Measurements from ENCODE around the gene FKBP8. TPM values are rescaled to one million over a fixed set of nuclear protein-coding genes. Genes with fewer than 3 reads are reported as not detected.

Gene FKBP8
- total RNA-seq, 1 experiment from 2014 or later: 261 TPM

GRCh38 chr19:18483119-18483890 is 60.1 kb downstream of the FKBP8 start:
- no TSS peak for BruUV-seq (replicated peaks)
- ATAC-seq (no peak), DNase-seq (ENCODE audit: low read depth, low spot score) (no peak)
- Histone ChIP-seq H3K4me3 (replicated peaks in 1 of 2; ENCODE audit: low read depth in 1 of 2, low read length in 2 of 2) (no peak overlapping the region), H3K9me2 (ENCODE audit: insufficient read depth) (no peaks in the 10 kb centered on the region), H3K9ac (ENCODE audit: low read length) (no peak overlapping the region), H4K20me1 (ENCODE audit: insufficient read depth) (peaks cover 2% of the 10 kb centered on the region; the same call in 1 of the 2 replicates), H3K79me2 (ENCODE audit: insufficient read depth, low read length) (peaks cover 92% of the 10 kb centered on the region), H3K4me1 (ENCODE audit: control insufficient read depth in 1 of 2, insufficient read depth in 2 of 2, low read length in 2 of 2) (peaks cover 45 to 60% of the 10 kb centered on the region in 2 experiments), H3K27me3 (ENCODE audit: insufficient read depth, low read length) (no peaks in the 10 kb centered on the region), H3K27ac (ENCODE audit: low read depth, low read length) (peak overlapping the region; percentile 7; the same call in 1 of the 2 replicates), H3K36me3 (ENCODE audit: control insufficient read depth in 1 of 2, insufficient read depth in 2 of 2, low read length in 2 of 2) (no peaks in the 10 kb centered on the region), H3K9me3 (ENCODE audit: control insufficient read depth in 1 of 2, insufficient read depth in 1 of 2, low read depth in 1 of 2, low read length in 2 of 2) (no peaks in the 10 kb centered on the region), H2AFZ (ENCODE audit: low read depth, low read length, poor library complexity, severe bottlenecking) (no peak overlapping the region), H3K4me2 (ENCODE audit: low read length) (no peak overlapping the region; the same call in 1 of the 2 replicates)
- TF ChIP-seq TCF7L2 (IDR thresholded peaks at IDR 0.05; ENCODE audit: borderline replicate concordance, extremely low read depth, insufficient read depth, insufficient read length) (no peak), ATF3 (IDR thresholded peaks at IDR 0.05) (no peak)
- TF ChIP-seq, protein P1, sequence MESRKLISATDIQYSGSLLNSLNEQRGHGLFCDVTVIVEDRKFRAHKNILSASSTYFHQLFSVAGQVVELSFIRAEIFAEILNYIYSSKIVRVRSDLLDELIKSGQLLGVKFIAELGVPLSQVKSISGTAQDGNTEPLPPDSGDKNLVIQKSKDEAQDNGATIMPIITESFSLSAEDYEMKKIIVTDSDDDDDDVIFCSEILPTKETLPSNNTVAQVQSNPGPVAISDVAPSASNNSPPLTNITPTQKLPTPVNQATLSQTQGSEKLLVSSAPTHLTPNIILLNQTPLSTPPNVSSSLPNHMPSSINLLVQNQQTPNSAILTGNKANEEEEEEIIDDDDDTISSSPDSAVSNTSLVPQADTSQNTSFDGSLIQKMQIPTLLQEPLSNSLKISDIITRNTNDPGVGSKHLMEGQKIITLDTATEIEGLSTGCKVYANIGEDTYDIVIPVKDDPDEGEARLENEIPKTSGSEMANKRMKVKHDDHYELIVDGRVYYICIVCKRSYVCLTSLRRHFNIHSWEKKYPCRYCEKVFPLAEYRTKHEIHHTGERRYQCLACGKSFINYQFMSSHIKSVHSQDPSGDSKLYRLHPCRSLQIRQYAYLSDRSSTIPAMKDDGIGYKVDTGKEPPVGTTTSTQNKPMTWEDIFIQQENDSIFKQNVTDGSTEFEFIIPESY (IDR thresholded peaks at IDR 0.05; ENCODE audit: extremely low read depth, insufficient replicate concordance, low read length): no peak
- TF ChIP-seq, protein P2, sequence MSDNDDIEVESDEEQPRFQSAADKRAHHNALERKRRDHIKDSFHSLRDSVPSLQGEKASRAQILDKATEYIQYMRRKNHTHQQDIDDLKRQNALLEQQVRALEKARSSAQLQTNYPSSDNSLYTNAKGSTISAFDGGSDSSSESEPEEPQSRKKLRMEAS (IDR thresholded peaks at IDR 0.05): no peak
- CTCF ChIA-PET: interaction anchor here (0.9 to 1.2 kb wide), 2 partner anchors 36 to 110 kb away, joined by 3 read pairs; no protein-coding TSS in a partner anchor
- RAD21 ChIA-PET (ENCODE audit: low non-redundant PET in 1 of 2, low total read pairs in 2 of 2, uncharacterized antibody in 2 of 2, unreplicated experiment in 2 of 2): no interaction called here
- intact Hi-C loops (cut with micrococcal nuclease): no loop called here
- POLR2A ChIA-PET: no interaction called here

Other genes with a start within 250 kb of the FKBP8 start
- gene LSM4, start 220.5 kb downstream of the FKBP8 start, total RNA-seq (2021; ENCODE audit: unreplicated experiment): 400 TPM
- gene PGPEP1, start 203.0 kb downstream of the FKBP8 start, total RNA-seq (2021; ENCODE audit: unreplicated experiment): 30.9 TPM
- gene GDF15, start 157.4 kb downstream of the FKBP8 start, total RNA-seq (2021; ENCODE audit: unreplicated experiment): 425 TPM
- 0.12 TPM for gene LRRC25, start 146.0 kb downstream of the FKBP8 start, total RNA-seq (2021; ENCODE audit: unreplicated experiment)
- gene SSBP4, start 124.2 kb downstream of the FKBP8 start, total RNA-seq (2021; ENCODE audit: unreplicated experiment): 164 TPM
- gene ISYNA1, start 105.4 kb downstream of the FKBP8 start, total RNA-seq (2021; ENCODE audit: unreplicated experiment): 365 TPM
- gene ELL, start 21.5 kb downstream of the FKBP8 start, total RNA-seq (2021; ENCODE audit: unreplicated experiment): 22.9 TPM
- 139 TPM for gene KXD1, start 14.3 kb upstream of the FKBP8 start, total RNA-seq (2021; ENCODE audit: unreplicated experiment)
- 1,743 TPM for gene UBA52, start 28.3 kb upstream of the FKBP8 start, total RNA-seq (2021; ENCODE audit: unreplicated experiment)
- 97.1 TPM for gene REX1BD, start 45.2 kb upstream of the FKBP8 start, total RNA-seq (2021; ENCODE audit: unreplicated experiment)
- 43.0 TPM for gene CRLF1, start 63.2 kb upstream of the FKBP8 start, total RNA-seq (2021; ENCODE audit: unreplicated experiment)
- gene TMEM59L, start 69.3 kb upstream of the FKBP8 start, total RNA-seq (2021; ENCODE audit: unreplicated experiment): 14.3 TPM
- 17.1 TPM for gene KLHL26, start 93.5 kb upstream of the FKBP8 start, total RNA-seq (2021; ENCODE audit: unreplicated experiment)
- gene CRTC1, start 140.1 kb upstream of the FKBP8 start, total RNA-seq (2021; ENCODE audit: unreplicated experiment): 14.9 TPM
- not detected for gene COMP, start 247.7 kb upstream of the FKBP8 start, total RNA-seq (2021; ENCODE audit: unreplicated experiment)